SK-N-SH (cell line): Measurements from ENCODE around the gene BCL7B.

Experiments used
- EP300 ChIP-seq, 2 experiments: IDR thresholded peaks; 2 replicates each; pipeline versions ENCODE4 v1.4.0 to v1.6.1; 2012; ENCODE audit warnings: borderline replicate concordance in 1 of 2, low read depth in 1 of 2, low read length in 1 of 2
- EZH2phosphoT487 ChIP-seq: fragments of 200-600 bp; sonication (generic); IDR thresholded peaks from 2 replicates; pipeline ENCODE4 v1.6.1; 2017; ENCODE audit warnings: low read depth, mixed run types, mild to moderate bottlenecking, antibody characterized with exemption, moderate library complexity, borderline replicate concordance
- FOSL2 ChIP-seq: IDR thresholded peaks from 2 replicates; pipeline ENCODE4 v1.4.0; 2012; ENCODE audit warnings: low read depth, mild to moderate bottlenecking, moderate library complexity, borderline replicate concordance
- FOXM1 ChIP-seq: IDR thresholded peaks from 2 replicates; pipeline ENCODE4 v1.4.0; 2012; ENCODE audit warnings: low read depth, mild to moderate bottlenecking
- GATA2 ChIP-seq: sonication (generic); formaldehyde crosslinking; IDR thresholded peaks from 2 replicates; pipeline ENCODE4 v1.5.0; 2020; ENCODE audit warnings: mild to moderate bottlenecking, missing genetic modification reagents
- NRF1 ChIP-seq: IDR thresholded peaks from 2 replicates; pipeline ENCODE4 v1.6.1; 2012; ENCODE audit warnings: low read depth, mild to moderate bottlenecking, low read length
- POLR2AphosphoS5 ChIP-seq: IDR thresholded peaks from 2 replicates; pipeline ENCODE4 v1.6.1; 2012; ENCODE audit warnings: low read depth, low read length
- RFX5 ChIP-seq: IDR thresholded peaks from 2 replicates; pipeline ENCODE4 v1.6.1; 2012; ENCODE audit warnings: mild to moderate bottlenecking, improper control_type of control experiment, low read length
- SMC3 ChIP-seq: IDR thresholded peaks from 2 replicates; pipeline ENCODE4 v1.6.1; 2012; ENCODE audit warnings: low read depth, low read length, improper control_type of control experiment
- YY1 ChIP-seq: IDR thresholded peaks from 2 replicates; pipeline ENCODE4 v1.4.0; 2012; ENCODE audit warnings: low read depth, mild to moderate bottlenecking
- TF ChIP-seq, protein P1 (sequence below): IDR thresholded peaks from 2 replicates; pipeline ENCODE4 v1.6.1; 2012; ENCODE audit warnings: mild to moderate bottlenecking, low read depth, low read length, moderate library complexity
- TF ChIP-seq, protein P2 (sequence below): fragments of 200-600 bp; sonication (generic); IDR thresholded peaks from 2 replicates; pipeline ENCODE4 v1.6.1; 2017; ENCODE audit warnings: antibody characterized with exemption, mild to moderate bottlenecking, moderate library complexity
- TF ChIP-seq, protein P3 (sequence below): IDR thresholded peaks from 2 replicates; pipeline ENCODE4 v1.4.0; 2012; ENCODE audit warnings: low read depth
- TF ChIP-seq, protein P4 (sequence below): IDR thresholded peaks from 2 replicates; pipeline ENCODE4 v1.4.0; 2012; ENCODE audit warnings: low read depth, borderline replicate concordance

GRCh38 chr7:73489976-73490375 lies 67.5 kb downstream of the BCL7B start:
- TF ChIP-seq, protein P1, sequence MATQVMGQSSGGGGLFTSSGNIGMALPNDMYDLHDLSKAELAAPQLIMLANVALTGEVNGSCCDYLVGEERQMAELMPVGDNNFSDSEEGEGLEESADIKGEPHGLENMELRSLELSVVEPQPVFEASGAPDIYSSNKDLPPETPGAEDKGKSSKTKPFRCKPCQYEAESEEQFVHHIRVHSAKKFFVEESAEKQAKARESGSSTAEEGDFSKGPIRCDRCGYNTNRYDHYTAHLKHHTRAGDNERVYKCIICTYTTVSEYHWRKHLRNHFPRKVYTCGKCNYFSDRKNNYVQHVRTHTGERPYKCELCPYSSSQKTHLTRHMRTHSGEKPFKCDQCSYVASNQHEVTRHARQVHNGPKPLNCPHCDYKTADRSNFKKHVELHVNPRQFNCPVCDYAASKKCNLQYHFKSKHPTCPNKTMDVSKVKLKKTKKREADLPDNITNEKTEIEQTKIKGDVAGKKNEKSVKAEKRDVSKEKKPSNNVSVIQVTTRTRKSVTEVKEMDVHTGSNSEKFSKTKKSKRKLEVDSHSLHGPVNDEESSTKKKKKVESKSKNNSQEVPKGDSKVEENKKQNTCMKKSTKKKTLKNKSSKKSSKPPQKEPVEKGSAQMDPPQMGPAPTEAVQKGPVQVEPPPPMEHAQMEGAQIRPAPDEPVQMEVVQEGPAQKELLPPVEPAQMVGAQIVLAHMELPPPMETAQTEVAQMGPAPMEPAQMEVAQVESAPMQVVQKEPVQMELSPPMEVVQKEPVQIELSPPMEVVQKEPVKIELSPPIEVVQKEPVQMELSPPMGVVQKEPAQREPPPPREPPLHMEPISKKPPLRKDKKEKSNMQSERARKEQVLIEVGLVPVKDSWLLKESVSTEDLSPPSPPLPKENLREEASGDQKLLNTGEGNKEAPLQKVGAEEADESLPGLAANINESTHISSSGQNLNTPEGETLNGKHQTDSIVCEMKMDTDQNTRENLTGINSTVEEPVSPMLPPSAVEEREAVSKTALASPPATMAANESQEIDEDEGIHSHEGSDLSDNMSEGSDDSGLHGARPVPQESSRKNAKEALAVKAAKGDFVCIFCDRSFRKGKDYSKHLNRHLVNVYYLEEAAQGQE: no peak
- TF ChIP-seq, protein P2, sequence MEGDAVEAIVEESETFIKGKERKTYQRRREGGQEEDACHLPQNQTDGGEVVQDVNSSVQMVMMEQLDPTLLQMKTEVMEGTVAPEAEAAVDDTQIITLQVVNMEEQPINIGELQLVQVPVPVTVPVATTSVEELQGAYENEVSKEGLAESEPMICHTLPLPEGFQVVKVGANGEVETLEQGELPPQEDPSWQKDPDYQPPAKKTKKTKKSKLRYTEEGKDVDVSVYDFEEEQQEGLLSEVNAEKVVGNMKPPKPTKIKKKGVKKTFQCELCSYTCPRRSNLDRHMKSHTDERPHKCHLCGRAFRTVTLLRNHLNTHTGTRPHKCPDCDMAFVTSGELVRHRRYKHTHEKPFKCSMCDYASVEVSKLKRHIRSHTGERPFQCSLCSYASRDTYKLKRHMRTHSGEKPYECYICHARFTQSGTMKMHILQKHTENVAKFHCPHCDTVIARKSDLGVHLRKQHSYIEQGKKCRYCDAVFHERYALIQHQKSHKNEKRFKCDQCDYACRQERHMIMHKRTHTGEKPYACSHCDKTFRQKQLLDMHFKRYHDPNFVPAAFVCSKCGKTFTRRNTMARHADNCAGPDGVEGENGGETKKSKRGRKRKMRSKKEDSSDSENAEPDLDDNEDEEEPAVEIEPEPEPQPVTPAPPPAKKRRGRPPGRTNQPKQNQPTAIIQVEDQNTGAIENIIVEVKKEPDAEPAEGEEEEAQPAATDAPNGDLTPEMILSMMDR: no peak
- TF ChIP-seq FOSL2: no peak
- TF ChIP-seq RFX5: no peak
- TF ChIP-seq, protein P3, sequence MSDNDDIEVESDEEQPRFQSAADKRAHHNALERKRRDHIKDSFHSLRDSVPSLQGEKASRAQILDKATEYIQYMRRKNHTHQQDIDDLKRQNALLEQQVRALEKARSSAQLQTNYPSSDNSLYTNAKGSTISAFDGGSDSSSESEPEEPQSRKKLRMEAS: no peak
- no peak for TF ChIP-seq POLR2AphosphoS5
- no peak for TF ChIP-seq FOXM1
- TF ChIP-seq EZH2phosphoT487: no peak
- TF ChIP-seq NRF1: no peak
- TF ChIP-seq EP300 (IDR thresholded peaks at IDR 0.05; ENCODE audit: borderline replicate concordance in 1 of 2, low read depth in 1 of 2, low read length in 1 of 2): no peak
- TF ChIP-seq SMC3: no peak
- TF ChIP-seq YY1: no peak
- TF ChIP-seq GATA2 (CRISPR knock-in tag): no peak
- TF ChIP-seq, protein P4, sequence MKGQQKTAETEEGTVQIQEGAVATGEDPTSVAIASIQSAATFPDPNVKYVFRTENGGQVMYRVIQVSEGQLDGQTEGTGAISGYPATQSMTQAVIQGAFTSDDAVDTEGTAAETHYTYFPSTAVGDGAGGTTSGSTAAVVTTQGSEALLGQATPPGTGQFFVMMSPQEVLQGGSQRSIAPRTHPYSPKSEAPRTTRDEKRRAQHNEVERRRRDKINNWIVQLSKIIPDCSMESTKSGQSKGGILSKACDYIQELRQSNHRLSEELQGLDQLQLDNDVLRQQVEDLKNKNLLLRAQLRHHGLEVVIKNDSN: no peak
